ENCODE measurements around the gene TAF12.
"Not testable (repeated sequence)": the region's sequence is repeated elsewhere in the genome, so short reads cannot be mapped to it uniquely, and the experiment has no call there.

Gene TAF12

DNA sequence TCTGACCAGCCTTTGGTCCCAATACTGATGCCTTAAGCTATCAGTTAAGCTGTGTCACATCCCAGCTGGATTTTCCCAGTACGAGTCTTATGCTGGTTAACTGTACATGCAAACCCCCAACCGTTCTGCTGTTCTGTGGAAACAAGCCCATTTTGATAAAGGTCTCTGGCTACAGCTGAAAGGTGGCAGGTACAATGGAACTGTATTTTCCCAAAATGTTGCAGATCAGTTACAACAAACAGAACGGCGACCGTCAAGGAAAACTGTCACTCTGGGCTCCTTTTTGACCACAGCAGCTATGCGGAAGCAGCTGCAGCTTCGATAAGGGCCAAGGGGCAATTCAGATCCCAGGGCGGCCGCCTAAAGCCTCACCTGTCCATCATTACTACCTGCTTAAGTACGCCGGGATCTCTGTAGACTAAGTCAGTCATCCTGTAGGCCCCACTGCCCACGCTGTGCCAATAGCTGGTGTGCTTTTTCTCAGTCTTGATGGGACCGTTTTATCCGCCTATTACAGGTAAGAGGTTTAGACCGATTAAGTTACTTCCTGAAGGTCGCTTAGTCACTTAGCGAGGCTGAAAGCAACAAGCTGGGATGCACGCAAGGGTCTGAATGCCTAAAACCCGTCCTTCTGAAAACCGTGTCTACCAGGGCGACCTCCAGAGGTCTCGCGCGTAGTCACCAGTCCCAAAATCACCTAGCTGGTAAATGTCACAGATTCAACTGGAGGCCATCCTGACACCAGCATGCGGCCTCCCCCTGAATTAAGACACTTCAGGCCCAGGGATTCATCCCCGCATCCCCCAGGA is 61.9 kb downstream of the TAF12 start:
- DNase-seq = no peak

DNA sequence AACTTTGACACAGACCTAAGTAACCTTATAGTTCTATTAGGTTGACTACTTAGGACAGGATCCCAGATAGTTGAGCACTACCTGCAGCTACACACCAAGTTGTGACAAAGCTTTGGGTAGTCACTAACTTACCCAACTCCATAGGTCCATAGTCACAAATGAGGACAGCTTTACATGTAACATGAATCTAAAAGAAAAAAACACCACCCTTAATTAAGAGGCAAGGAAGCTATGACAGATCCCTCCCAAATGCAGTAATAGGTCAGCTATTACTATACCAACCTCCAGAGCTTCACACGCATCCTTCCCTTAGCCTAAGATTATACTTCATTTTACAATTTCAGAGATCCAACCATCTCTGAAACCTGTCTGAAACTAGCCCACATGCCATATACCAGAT is 63.5 kb downstream of the TAF12 start:
- DNase-seq = no peak

DNA sequence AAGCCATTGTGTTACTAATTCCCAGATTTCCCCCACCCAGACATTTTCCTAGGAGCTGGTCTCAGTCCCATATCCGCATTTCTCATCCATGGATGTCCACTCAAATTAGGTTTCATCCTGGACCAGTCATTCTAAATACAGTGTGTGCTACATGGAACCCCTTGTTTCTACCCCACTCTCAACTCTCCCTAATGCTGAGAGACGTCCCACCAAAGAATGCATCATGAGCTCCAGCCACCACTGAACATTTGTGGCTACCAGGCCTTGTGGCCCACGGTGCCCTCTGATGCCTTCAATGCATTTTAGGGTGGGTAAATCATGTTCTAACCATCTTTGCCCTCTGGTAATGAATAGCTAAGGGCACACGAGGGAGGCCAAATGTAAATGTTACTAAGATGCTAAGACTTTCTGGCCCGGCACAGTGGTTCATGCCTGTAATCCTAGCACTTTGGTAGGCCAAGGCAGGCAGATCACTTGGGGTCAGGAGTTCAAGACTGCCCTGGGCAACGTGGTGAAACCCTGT is 64.1 kb downstream of the TAF12 start:
- no peak for DNase-seq

DNA sequence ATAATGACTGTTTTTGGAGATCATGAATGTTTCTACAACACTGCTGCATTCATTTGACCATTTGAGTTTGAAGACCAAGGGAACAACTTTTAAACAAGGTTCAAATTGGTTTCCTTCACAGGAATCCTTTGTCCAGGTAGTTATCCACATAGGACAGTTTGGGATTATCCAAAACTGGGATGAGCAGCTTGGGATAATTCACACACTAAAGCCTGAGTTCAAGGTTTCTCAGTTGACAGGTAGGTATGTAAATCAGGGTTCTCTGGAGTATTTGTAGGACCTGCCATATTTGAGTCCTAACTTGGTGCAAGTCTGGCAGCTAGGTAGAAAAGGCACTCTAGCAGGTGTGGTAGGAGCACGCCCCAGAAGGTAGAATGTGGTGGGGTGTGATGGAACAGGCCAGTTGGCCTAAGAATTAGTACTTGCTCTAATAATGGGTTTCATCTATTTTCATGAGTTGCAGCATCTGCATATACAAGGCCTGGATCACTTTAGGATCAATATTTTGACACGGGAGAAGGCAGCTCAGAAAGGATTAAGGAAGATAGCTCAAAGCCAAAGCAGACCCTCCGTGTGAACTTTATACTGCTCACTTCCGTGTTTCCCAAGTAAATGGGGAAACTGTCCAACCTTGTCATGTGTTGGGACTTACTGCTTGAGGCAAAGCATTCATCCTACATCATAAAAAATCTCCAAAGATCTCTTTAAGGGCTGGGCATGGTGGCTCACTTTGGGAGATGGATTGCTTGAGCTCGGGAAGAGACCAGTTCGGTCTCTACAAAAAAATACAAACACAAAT is 64.9 kb downstream of the TAF12 start:
- no peak for DNase-seq

DNA sequence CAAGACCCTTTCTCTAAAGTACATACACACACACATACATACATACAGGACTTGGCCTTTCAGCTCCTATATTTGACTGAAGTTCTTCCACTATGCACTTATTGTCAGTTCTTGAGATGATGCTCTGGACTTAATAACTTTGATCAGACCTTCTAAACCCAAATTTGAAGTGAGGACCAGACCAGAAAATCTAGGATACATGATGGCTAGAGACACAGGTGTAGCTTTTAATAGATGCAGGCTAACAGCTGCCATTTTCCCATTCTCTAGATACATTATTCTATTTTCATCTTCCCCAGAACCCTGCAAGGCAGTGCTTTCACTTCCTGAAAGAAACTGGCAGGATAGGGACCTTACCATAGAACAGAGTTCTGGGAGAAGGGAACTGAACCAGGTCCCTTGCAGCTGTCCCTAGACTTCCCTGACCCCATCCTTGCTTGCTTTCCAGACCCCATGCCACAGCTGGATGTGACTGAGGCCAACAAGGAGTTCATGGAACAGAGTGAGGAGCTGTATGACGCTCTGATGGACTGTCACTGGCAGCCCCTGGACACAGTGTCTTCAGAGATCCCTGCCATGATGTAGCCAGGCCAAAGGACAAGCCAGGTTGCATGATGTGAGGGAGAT is 65.7 kb downstream of the TAF12 start:
- no peak for DNase-seq

DNA sequence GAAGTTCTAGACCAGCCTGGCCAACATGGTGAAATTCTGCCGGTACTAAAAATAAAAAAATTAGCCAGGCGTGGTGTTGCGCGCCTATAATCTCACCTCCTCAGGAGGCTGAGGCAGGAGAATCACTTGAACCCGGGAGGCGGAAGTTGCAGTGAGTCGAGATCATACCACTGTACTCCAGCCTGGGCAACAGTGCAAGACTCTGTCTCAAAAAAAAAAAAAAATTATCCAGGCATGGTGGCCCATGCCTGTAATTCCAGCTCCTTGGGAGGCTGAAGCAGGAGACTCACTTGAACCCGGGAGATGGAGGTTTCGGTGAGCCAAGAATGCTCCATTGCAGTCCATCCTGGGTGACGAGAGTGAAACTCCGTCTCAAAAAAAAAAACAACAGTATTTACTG is 69.3 kb downstream of the TAF12 start:
- no peak for DNase-seq

DNA sequence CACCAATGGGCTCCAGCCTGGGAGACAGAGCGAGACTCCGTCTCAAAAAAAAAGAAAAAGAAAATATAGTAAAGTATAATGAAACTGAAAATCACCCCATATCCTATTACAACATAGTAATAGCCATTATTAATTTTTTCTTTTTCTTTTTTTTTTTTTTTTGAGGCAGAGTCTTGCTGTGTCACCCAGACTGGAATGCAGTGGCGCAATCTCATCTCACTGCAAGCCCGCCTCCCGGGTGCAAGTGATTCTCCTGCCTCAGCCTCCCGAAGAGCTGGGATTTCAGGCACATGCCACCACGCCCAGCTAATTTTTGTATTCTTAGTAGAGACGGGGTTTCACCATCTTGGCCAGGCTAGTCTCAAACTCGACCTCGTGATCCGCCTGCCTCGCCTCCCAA is 70.0 kb downstream of the TAF12 start:
- not testable (repeated sequence) for DNase-seq

DNA sequence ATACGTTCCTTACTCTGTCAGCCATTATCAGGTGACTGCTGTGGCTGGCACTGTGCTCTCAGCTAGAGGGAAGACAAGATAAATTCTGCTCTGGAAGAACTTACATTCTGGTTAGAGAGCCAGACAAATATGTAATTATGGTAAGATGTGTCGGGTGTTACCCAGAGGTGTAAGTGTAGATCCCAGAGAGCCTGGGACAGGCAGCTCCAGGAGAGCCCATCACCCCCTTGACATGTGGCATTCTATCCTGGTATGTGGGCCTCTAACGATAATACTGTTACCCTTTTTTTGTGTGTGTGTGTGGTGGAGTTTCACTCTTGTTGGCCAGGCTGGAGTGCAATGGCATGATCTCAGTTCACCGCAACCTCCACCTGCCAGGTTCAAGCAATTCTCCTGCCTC is 71.0 kb downstream of the TAF12 start:
- no peak for DNase-seq

DNA sequence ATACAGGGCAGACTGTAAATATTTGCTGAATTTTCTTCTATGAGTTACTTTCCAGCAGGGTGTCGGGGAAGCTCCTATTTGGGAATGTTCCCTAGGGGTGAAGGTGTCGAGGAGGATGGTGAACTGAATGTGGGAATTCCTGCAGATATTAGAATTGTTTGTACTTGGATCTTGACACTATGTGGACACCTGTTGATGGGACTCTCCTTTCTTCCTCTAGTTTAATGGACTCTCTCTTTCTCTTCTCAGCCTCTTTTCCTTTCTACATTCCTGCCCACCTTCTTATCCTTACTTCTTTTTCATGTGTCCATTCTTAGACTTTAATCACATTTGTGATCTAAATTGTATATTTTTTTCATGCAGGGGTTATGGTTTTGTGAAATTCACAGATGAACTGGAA is 75.9 kb downstream of the TAF12 start:
- DNase-seq = no peak

DNA sequence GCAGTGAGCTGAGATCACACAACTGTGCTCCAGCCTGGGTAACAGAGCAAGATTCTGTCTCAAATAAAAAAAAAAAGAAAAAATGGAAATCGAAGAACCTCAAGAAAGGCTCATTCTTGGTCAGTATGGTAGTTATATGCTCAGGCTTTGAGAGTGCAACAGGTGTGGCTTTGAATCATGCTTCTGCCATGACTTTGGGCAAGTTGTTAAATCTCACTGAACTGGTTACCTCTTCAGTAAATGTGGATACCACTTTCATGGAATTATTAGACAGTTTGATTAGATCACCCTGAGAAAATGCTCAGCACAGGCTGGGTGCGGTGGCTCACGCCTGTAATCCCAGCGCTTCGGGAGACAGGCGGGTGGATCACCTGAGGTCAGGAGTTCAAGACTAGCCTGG is 77.1 kb downstream of the TAF12 start:
- no peak for DNase-seq

DNA sequence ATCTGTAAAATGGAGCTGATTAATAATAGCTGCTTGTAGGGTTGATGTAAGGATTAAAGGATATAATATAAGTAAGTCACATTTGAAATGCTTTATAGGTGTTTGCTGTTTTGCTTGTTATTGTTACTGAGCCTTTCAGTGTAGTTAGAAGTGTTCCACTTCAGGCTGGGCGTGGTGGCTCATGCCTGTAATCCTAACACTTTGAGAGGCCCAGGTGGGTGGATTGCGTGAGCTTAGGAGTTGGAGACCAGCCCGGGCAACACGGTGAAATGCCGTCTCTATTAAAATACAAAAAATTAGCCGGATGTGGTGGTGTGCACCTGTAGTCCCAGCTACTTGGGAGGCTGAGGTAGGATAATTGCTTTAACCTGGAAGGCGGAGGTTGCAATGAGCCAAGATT is 77.8 kb downstream of the TAF12 start:
- no peak for DNase-seq

DNA sequence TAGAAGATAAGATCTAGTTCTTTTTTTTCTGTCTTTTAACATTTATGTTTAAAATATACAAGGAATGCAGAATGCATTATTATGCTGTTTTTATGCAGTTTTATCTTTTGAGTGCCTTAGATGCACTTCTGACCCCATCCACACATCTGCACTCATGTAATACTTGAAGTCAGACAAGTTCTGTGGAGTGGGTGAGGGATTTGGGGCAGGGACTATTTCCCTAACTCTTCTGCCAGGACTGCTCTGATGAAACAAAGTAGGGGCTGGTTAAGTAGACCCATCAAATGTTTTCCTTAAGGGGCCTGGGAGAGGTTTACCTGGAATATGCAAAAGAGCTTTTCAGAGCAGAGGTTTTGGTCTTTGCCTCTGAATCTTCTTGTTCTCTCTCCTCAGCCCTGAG is 78.6 kb downstream of the TAF12 start:
- no peak for DNase-seq

DNA sequence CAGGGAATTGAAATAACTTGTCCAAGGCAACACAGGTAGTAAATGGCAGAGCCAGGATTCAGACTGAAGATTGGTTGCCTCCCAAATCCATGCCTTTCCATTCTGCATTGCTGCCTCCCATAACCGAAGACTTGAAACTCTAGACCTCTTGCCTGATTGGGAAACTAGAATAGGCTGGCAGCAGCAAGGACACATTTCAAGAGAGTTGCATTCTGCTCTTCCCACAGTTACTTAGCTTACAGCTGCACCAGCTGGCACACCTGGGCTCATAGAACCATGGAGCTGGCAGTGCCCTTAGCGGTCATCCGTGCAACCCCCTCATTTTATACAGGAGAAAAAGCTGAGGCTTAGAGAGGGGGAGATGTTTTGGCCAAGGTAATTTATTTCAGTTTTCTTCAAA is 82.0 kb downstream of the TAF12 start:
- peak in 1 of 2 experiments; percentile 46 for DNase-seq

Measured in NCI-H187 (cell line).